ENCODE measurements around the gene TRMT11. TPM values are rescaled to one million over a fixed set of nuclear protein-coding genes. Genes with fewer than 3 reads are reported as not detected.

The TRMT11 gene
- total and polyA plus RNA-seq, 9 of the 15 experiments (the other 6 are each of a cell fraction or from before 2014, with no cell fraction given): 38.8 to 88.0 (median 59.8) TPM

GRCh38 chr6:126064748-126065401 lies 78.5 kb downstream of the TRMT11 start (continued):
- TF ChIP-seq ZBTB17 (CRISPR knock-in tag; IDR thresholded peaks at IDR 0.05): no peak
- no peak for TF ChIP-seq RBM14 (IDR thresholded peaks at IDR 0.05; ENCODE audit: borderline replicate concordance, insufficient read depth, low read depth, low read length)
- no peak for TF ChIP-seq SREBF1 (IDR thresholded peaks at IDR 0.05; ENCODE audit: borderline replicate concordance, low read depth, low read length)
- TF ChIP-seq AFF4 (CRISPR knock-in tag; IDR thresholded peaks at IDR 0.05): 0 out of 2 replicates have a peak, but pooled peaks have one; percentile 41
- no peak for TF ChIP-seq ZNF121 (CRISPR knock-in tag; conservative IDR thresholded peaks at IDR 0.05)
- TF ChIP-seq SMARCA4 (IDR thresholded peaks at IDR 0.05): peak; percentile 76
- TF ChIP-seq SMARCE1 (IDR thresholded peaks at IDR 0.05): 0 out of 2 replicates have a peak, but pooled peaks have one; percentile 50
- peak; percentile 56; the same call in 1 of the 2 replicates for TF ChIP-seq TOE1 (IDR thresholded peaks at IDR 0.05; ENCODE audit: borderline replicate concordance)
- TF ChIP-seq TOE1 (CRISPR knock-in tag; IDR thresholded peaks at IDR 0.05; ENCODE audit: borderline replicate concordance, low read depth): no peak
- TF ChIP-seq STAT5B (CRISPR knock-in tag; IDR thresholded peaks at IDR 0.05): no peak
- no peak for TF ChIP-seq YY1 (IDR thresholded peaks at IDR 0.05; ENCODE audit: borderline replicate concordance in 1 of 3, control insufficient read depth in 1 of 3, extremely low read depth in 1 of 3, insufficient read depth in 3 of 3, insufficient read length in 1 of 3, insufficient replicate concordance in 2 of 3, low read depth in 1 of 3, low read length in 2 of 3)
- TF ChIP-seq PKNOX1 (IDR thresholded peaks at IDR 0.05): peak; percentile 26; the same call in 1 of the 2 replicates
- no peak for TF ChIP-seq FOXK2 (conservative IDR thresholded peaks at IDR 0.05 in 1 of 2, IDR thresholded peaks at IDR 0.05 in 1 of 2; ENCODE audit: low read depth in 2 of 2)
- TF ChIP-seq JUN (IDR thresholded peaks at IDR 0.05; ENCODE audit: borderline replicate concordance, low read depth, low read length): no peak
- no peak for TF ChIP-seq JUN (CRISPR knock-in tag; IDR thresholded peaks at IDR 0.05; ENCODE audit: borderline replicate concordance)
- TF ChIP-seq PATZ1 (CRISPR knock-in tag; IDR thresholded peaks at IDR 0.05; ENCODE audit: borderline replicate concordance): no peak
- no peak for TF ChIP-seq MCM5 (IDR thresholded peaks at IDR 0.05; ENCODE audit: low read depth)
- TF ChIP-seq BRCA1 (IDR thresholded peaks at IDR 0.05): no peak
- TF ChIP-seq BRCA1 (CRISPR knock-in tag; IDR thresholded peaks at IDR 0.05): no peak
- no peak for TF ChIP-seq ZNF347 (CRISPR knock-in tag; IDR thresholded peaks at IDR 0.05; ENCODE audit: low read depth)
- no peak for TF ChIP-seq ELF1 (tag; IDR thresholded peaks at IDR 0.05)
- no peak for TF ChIP-seq EHMT2 (IDR thresholded peaks at IDR 0.05)
- no peak for TF ChIP-seq TRIM28 (IDR thresholded peaks at IDR 0.05)

Data from K562 (cell line).